ENCODE data around the gene FAM76A.

DNA sequence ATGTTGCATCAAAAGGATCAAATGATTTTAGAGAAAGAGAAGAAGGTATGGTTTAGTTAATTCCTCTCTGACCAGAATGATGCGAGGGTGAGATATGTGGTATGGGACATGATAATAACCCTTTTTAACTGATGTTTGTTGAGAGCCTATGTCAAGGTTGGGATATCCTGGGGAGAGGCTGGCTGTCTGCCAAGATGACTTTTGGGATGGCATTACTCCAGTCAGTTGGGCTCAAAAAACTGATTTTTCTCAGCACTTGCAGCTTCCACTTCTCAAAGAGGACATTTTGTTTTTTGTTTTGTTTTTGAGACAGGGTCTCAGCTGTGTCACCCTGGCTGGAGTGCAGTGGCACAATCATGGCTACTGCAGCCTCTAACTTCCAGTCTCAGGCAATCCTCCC lies 29.5 kb downstream of the FAM76A start:
- TF ChIP-seq, protein P1, sequence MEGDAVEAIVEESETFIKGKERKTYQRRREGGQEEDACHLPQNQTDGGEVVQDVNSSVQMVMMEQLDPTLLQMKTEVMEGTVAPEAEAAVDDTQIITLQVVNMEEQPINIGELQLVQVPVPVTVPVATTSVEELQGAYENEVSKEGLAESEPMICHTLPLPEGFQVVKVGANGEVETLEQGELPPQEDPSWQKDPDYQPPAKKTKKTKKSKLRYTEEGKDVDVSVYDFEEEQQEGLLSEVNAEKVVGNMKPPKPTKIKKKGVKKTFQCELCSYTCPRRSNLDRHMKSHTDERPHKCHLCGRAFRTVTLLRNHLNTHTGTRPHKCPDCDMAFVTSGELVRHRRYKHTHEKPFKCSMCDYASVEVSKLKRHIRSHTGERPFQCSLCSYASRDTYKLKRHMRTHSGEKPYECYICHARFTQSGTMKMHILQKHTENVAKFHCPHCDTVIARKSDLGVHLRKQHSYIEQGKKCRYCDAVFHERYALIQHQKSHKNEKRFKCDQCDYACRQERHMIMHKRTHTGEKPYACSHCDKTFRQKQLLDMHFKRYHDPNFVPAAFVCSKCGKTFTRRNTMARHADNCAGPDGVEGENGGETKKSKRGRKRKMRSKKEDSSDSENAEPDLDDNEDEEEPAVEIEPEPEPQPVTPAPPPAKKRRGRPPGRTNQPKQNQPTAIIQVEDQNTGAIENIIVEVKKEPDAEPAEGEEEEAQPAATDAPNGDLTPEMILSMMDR (IDR thresholded peaks at IDR 0.05; ENCODE audit: insufficient read depth, low read depth, low read length), result no peak
- TF ChIP-seq EZH2 (IDR thresholded peaks at IDR 0.05; ENCODE audit: insufficient read depth, low read length), result no peak
